Pancreas (tissue), 10 donors: Measurements from ENCODE around the gene RACK1. TPM values are rescaled to one million over a fixed set of nuclear protein-coding genes. Genes with fewer than 3 reads are reported as not detected.

Experiments used
- ATAC-seq, 4 donors: fragments of 200-7000 bp; cut with Tn5 transposase; one replicate each; pipeline versions ENCODE4 v1.8.0 to v1.9.1; 2020; ENCODE audit warnings: mild to moderate bottlenecking in 4 of 4, moderate library complexity in 4 of 4
- DNase-seq, 6 donors: peaks; one replicate each; pipeline ENCODE4 v3.0.0-alpha.2; 2020
- FAIRE-seq: peaks from 2 replicates; lab custom pipeline; 2012; peaks lifted over from hg19 to GRCh38; lab: Jason Lieb, UNC
- H3K27ac ChIP-seq, 4 donors: fragments of 200-600 bp; sonication (generic); 1 replicate in 3 of 4; 2 replicates in 1 of 4; pipeline versions ENCODE4 v1.5.0 to v1.8.0; 2020
- H3K27me3 ChIP-seq, 4 donors: fragments of 200-600 bp; one replicate each; pipeline ENCODE4 v1.8.0; 2021
- H3K36me3 ChIP-seq, 3 donors: fragments of 200-600 bp; sonication (generic) in 1 of 3; one replicate each; pipeline versions ENCODE4 v1.5.0 to v1.8.0; 2020 to 2021
- H3K4me1 ChIP-seq, 3 donors: fragments of 200-600 bp; one replicate each; pipeline ENCODE4 v1.8.0; 2021
- H3K4me3 ChIP-seq, 4 donors: fragments of 200-600 bp; sonication (generic) in 2 of 4; one replicate each; pipeline versions ENCODE4 v1.5.0 to v1.8.0; 2020 to 2021
- H3K9me3 ChIP-seq, 4 donors: fragments of 200-600 bp; one replicate each; pipeline ENCODE4 v1.8.0; 2021
- CTCF ChIP-seq, 4 donors: fragments of 200-600 bp; sonication (generic) in 3 of 4; IDR thresholded peaks; one replicate each; pipeline versions ENCODE4 v1.5.0 to v1.8.0; 2021; ENCODE audit warnings: antibody characterized with exemption in 4 of 4
- WGBS, 2 donors: extraction: QIAGEN DNeasy Blood & Tissue Kit; methylation state at CpG; one replicate each; pipeline ENCODE4 v1.1.7; 2013; 5-methylcytosine and 5-hydroxymethylcytosine counted together
- intact Hi-C, 3 donors: fragments of 100-400 bp; cut with DNase I; formaldehyde crosslinking; loops; one replicate each; pipeline versions ENCODE4 v1.11.1 to v1.14.2; 2022
- polyA plus RNA-seq, 2 donors: library from polyadenylated mRNA; stranded (reverse); fragments of 200-250 nt; gene quantifications; one replicate each; pipeline ENCODE4 v1.2.3, GENCODE V29; 2013
- total RNA-seq, 6 donors: library from RNA; stranded (reverse); fragmentation: NEBNext Ultra II Directional in 4 of 6; extraction: Animal tissue kit (Norgen Biotek cat#: 25700) in 4 of 6; gene quantifications; one replicate each; pipeline versions ENCODE4 v1.2.1 to v1.2.4, GENCODE V29; 2021 to 2023
- donor health status: healthy with polysubstance abuse.
- donor health status: DM: no; HTN: no; CAD: no; lungs with moderate emphysema.
- donor health status: DM: no; HTN: no; CAD: no.
- donor health status: control.
- donor health status: control.
- donor health status: Bipolar disorder and iron deficiency.
- donor health status: DM: yes; HTN: yes; CAD: no.
- donor health status: DM: no; HTN: no; CAD: no.
- donor health status: DM: no; HTN: no; CAD: no.
- donor health status: DM: yes; HTN: yes; CAD: no.

The RACK1 gene
- total and polyA plus RNA-seq, 8 donors, result 974 to 1,629 (median 1,233) TPM

GRCh38 chr5:181255276-181255675, 11.6 kb upstream of the RACK1 start:
- no peak for DNase-seq
- WGBS, 2 donors, result 39 to 64% methylated on average over 1 of the region's 1 CpG

GRCh38 chr5:181248277-181248676, 4.6 kb upstream of the RACK1 start:
- 60 to 77% methylated on average over 4 of the region's 4 CpGs for WGBS, 2 donors
- TF ChIP-seq CTCF (IDR thresholded peaks at IDR 0.05), result no peak
- DNase-seq (no peak), FAIRE-seq (no peak), ATAC-seq (no peak)
- Histone ChIP-seq H3K4me3 (peak overlapping the region in 3 of 4 donors; percentile 71 to 94 (median 90)), H3K27ac (peak overlapping the region in 1 of 4 donors; percentile 50), H3K36me3 (peaks cover 0 to 3% (median 0%) of the 10 kb centered on the region in 3 donors), H3K9me3 (no peaks in the 10 kb centered on the region), H3K27me3 (no peaks in the 10 kb centered on the region), H3K4me1 (peaks cover 18 to 45% (median 20%) of the 10 kb centered on the region in 3 donors)
- intact Hi-C loops, result no loop called here

More at GRCh38 chr5:181255276-181255675, 11.6 kb upstream of the RACK1 start:
- peaks cover 0 to 7% (median 0%) of the 10 kb centered on the region in 3 donors for H3K36me3 ChIP-seq
- H3K27me3 ChIP-seq, result no peaks in the 10 kb centered on the region
- ATAC-seq (no peak), FAIRE-seq (no peak)
- no peaks in the 10 kb centered on the region for H3K9me3 ChIP-seq
- no peak for TF ChIP-seq CTCF (IDR thresholded peaks at IDR 0.05)
- peaks cover 18 to 46% (median 23%) of the 10 kb centered on the region in 3 donors for H3K4me1 ChIP-seq
- no peak overlapping the region for H3K4me3 ChIP-seq
- H3K27ac ChIP-seq, result no peak overlapping the region
- intact Hi-C loops, result no loop called here

GRCh38 chr5:181246276-181247049, 2.8 kb upstream of the RACK1 start:
- FAIRE-seq (no peak), ATAC-seq (peak; percentile 79 to 86 (median 81)), DNase-seq (peak; percentile 87 to 94 (median 91))
- no peaks in the 10 kb centered on the region for H3K9me3 ChIP-seq
- H3K4me1 ChIP-seq, result peaks cover 26 to 47% (median 28%) of the 10 kb centered on the region in 3 donors
- H3K36me3 ChIP-seq, result peaks cover 0 to 7% (median 6%) of the 10 kb centered on the region in 3 donors
- 0% methylated on average over 54 to 55 of the region's 55 CpGs for WGBS, 2 donors
- peak overlapping the region; percentile 62 to 94 (median 80) for H3K4me3 ChIP-seq
- no peaks in the 10 kb centered on the region for H3K27me3 ChIP-seq
- TF ChIP-seq CTCF (IDR thresholded peaks at IDR 0.05), result no peak
- intact Hi-C loops, result no loop called here
- peak overlapping the region; percentile 88 to 98 (median 91) for H3K27ac ChIP-seq

- H3K9me3 ChIP-seq, result no peaks in the 10 kb centered on the region
- DNase-seq, result peak in 2 of 6 donors; percentile 40 to 61
- peaks cover 0 to 14% (median 14%) of the 10 kb centered on the region in 3 donors for H3K36me3 ChIP-seq
- H3K4me1 ChIP-seq, result peaks cover 29 to 52% (median 34%) of the 10 kb centered on the region in 3 donors
- peak in 2 of 4 donors; percentile 1 for ATAC-seq
- no peaks in the 10 kb centered on the region for H3K27me3 ChIP-seq
- intact Hi-C loops, result no loop called here
- H3K4me3 ChIP-seq, result peak overlapping the region; percentile 62 to 94 (median 80)
- no peak for FAIRE-seq
- peak overlapping the region; percentile 88 to 98 (median 91) for H3K27ac ChIP-seq
- 21% methylated on average over 32 to 34 of the region's 34 CpGs for WGBS, 2 donors
- TF ChIP-seq CTCF (IDR thresholded peaks at IDR 0.05), result no peak
These were observed 1.9 kb upstream of the RACK1 start for GRCh38 chr5:181245427-181246275.
